GM08714 (cell line): Measurements from ENCODE around the gene ITSN1.
"Not testable (repeated sequence)": the region's sequence is repeated elsewhere in the genome, so short reads cannot be mapped to it uniquely, and the experiment has no call there.

Source experiments
- H3K4me3 ChIP-seq: fragments of 200-500 bp; sonication (Bioruptor generic); 2 replicates; pipeline ENCODE4 v1.5.1; 2014; ENCODE audit warnings: mild to moderate bottlenecking, low read length, inconsistent platforms
- ZNF274 ChIP-seq: IDR thresholded peaks from 2 replicates; pipeline ENCODE4 v1.6.1; 2012; ENCODE audit warnings: mild to moderate bottlenecking, low read depth, low read length

The ITSN1 gene

GRCh38 chr21:33660406-33660805 is 18.1 kb downstream of the ITSN1 start:
- no peak for TF ChIP-seq ZNF274
- H3K4me3 ChIP-seq, result no peak overlapping the region

GRCh38 chr21:33661146-33661545 is 18.8 kb downstream of the ITSN1 start:
- H3K4me3 ChIP-seq, result no peak overlapping the region
- no peak for TF ChIP-seq ZNF274

- H3K4me3 ChIP-seq, result no peak overlapping the region
- no peak for TF ChIP-seq ZNF274
These were observed 19.7 kb downstream of the ITSN1 start for GRCh38 chr21:33662046-33662445.

GRCh38 chr21:33663241-33663640 is 20.9 kb downstream of the ITSN1 start:
- H3K4me3 ChIP-seq, result no peak overlapping the region
- TF ChIP-seq ZNF274, result no peak

GRCh38 chr21:33664135-33664534 is 21.8 kb downstream of the ITSN1 start:
- no peak overlapping the region for H3K4me3 ChIP-seq
- no peak for TF ChIP-seq ZNF274

- TF ChIP-seq ZNF274, result no peak
- H3K4me3 ChIP-seq, result no peak overlapping the region
These were observed 23.9 kb downstream of the ITSN1 start for GRCh38 chr21:33666153-33666552.

GRCh38 chr21:33667636-33668035 is 25.3 kb downstream of the ITSN1 start:
- TF ChIP-seq ZNF274, result no peak
- H3K4me3 ChIP-seq, result no peak overlapping the region

GRCh38 chr21:33668180-33668579 is 25.9 kb downstream of the ITSN1 start:
- no peak overlapping the region for H3K4me3 ChIP-seq
- no peak for TF ChIP-seq ZNF274

GRCh38 chr21:33668620-33669019 is 26.3 kb downstream of the ITSN1 start:
- no peak overlapping the region for H3K4me3 ChIP-seq
- TF ChIP-seq ZNF274, result no peak

- no peak for TF ChIP-seq ZNF274
- no peak overlapping the region for H3K4me3 ChIP-seq
These were observed 28.0 kb downstream of the ITSN1 start for GRCh38 chr21:33670076-33670978.

GRCh38 chr21:33673473-33673872 is 31.2 kb downstream of the ITSN1 start:
- H3K4me3 ChIP-seq, result no peak overlapping the region
- no peak for TF ChIP-seq ZNF274

- no peak for TF ChIP-seq ZNF274
- H3K4me3 ChIP-seq, result no peak overlapping the region
These were observed 31.9 kb downstream of the ITSN1 start for GRCh38 chr21:33674226-33674625.

GRCh38 chr21:33676666-33677065 is 34.4 kb downstream of the ITSN1 start:
- not testable (repeated sequence) for H3K4me3 ChIP-seq

GRCh38 chr21:33677450-33677849 is 35.1 kb downstream of the ITSN1 start:
- TF ChIP-seq ZNF274, result no peak
- no peak overlapping the region for H3K4me3 ChIP-seq

- no peak for TF ChIP-seq ZNF274
- H3K4me3 ChIP-seq, result no peak overlapping the region
These were observed 38.6 kb downstream of the ITSN1 start for GRCh38 chr21:33680870-33681269.
